HEK293T (cell line): Measurements from ENCODE around the gene FBXL2.
A peak's percentile ranks its signal among the peaks of the same experiment; 100 is the strongest.

Experiments
- CTCF ChIA-PET: fragments of 350-600 bp; formaldehyde crosslinking; extraction: SDS; loops from one replicate; lab custom pipeline; 2021; ENCODE audit warnings: antibody characterized with exemption, inconsistent platforms; lab: Yijun Ruan, JAX
- POLR2A ChIA-PET: fragments of 350-600 bp; formaldehyde crosslinking; extraction: SDS; loops from one replicate; lab custom pipeline; 2020; ENCODE audit warnings: antibody characterized with exemption, inconsistent platforms; lab: Yijun Ruan, JAX
- DNase-seq: peaks from one replicate; pipeline ENCODE4 v3.0.0; 2012; ENCODE audit warnings: mixed read lengths; ENCODE audit errors: extremely low spot score
- ARNT ChIP-seq: fragments of 450-650 bp; IDR thresholded peaks from 2 replicates; pipeline ENCODE4 v1.6.1; 2017; ENCODE audit warnings: mild to moderate bottlenecking
- BHLHE40 ChIP-seq: fragments of 450-650 bp; IDR thresholded peaks from 2 replicates; pipeline ENCODE4 v1.6.1; 2016; ENCODE audit warnings: mild to moderate bottlenecking, moderate library complexity, borderline replicate concordance
- CTBP1 ChIP-seq: fragments of 450-650 bp; IDR thresholded peaks from 2 replicates; pipeline ENCODE4 v1.6.1; 2016; ENCODE audit warnings: borderline replicate concordance
- ELF4 ChIP-seq: fragments of 450-650 bp; IDR thresholded peaks from 2 replicates; pipeline ENCODE4 v1.6.1; 2017; ENCODE audit warnings: antibody characterized with exemption
- FOXA1 ChIP-seq: fragments of 450-650 bp; IDR thresholded peaks from 2 replicates; pipeline ENCODE4 v1.6.1; 2016; ENCODE audit warnings: mild to moderate bottlenecking
- FOXK2 ChIP-seq: fragments of 450-650 bp; IDR thresholded peaks from 2 replicates; pipeline ENCODE4 v1.6.1; 2016; ENCODE audit warnings: mild to moderate bottlenecking
- FOXM1 ChIP-seq: fragments of 450-650 bp; IDR thresholded peaks from 2 replicates; pipeline ENCODE4 v1.6.1; 2017; ENCODE audit warnings: mild to moderate bottlenecking, borderline replicate concordance
- HDGF ChIP-seq: fragments of 450-650 bp; IDR thresholded peaks from 2 replicates; pipeline ENCODE4 v1.6.1; 2017; ENCODE audit warnings: antibody characterized with exemption, borderline replicate concordance
- L3MBTL2 ChIP-seq: fragments of 450-650 bp; conservative IDR thresholded peaks from 2 replicates; pipeline ENCODE4 v1.6.1; 2016; ENCODE audit warnings: mild to moderate bottlenecking
- LEF1 ChIP-seq: fragments of 450-650 bp; IDR thresholded peaks from 2 replicates; pipeline ENCODE4 v1.6.1; 2017; ENCODE audit warnings: mild to moderate bottlenecking, borderline replicate concordance
- NFRKB ChIP-seq: fragments of 450-650 bp; IDR thresholded peaks from 2 replicates; pipeline ENCODE4 v1.6.1; 2016; ENCODE audit warnings: mild to moderate bottlenecking, moderate library complexity
- PKNOX1 ChIP-seq: fragments of 450-650 bp; IDR thresholded peaks from 2 replicates; pipeline ENCODE4 v1.6.1; 2016
- SP1 ChIP-seq: fragments of 450-650 bp; IDR thresholded peaks from 2 replicates; pipeline ENCODE4 v1.6.1; 2017
- SUZ12 ChIP-seq: fragments of 450-650 bp; IDR thresholded peaks from 2 replicates; pipeline ENCODE4 v1.6.1; 2016; ENCODE audit warnings: mild to moderate bottlenecking
- TARDBP ChIP-seq: fragments of 450-650 bp; IDR thresholded peaks from 2 replicates; pipeline ENCODE4 v1.6.1; 2016
- ZNF384 ChIP-seq: fragments of 450-650 bp; IDR thresholded peaks from 2 replicates; pipeline ENCODE4 v1.6.1; 2016

FBXL2 gene

GRCh38 chr3:33377931-33378330, 100.7 kb downstream of the FBXL2 start:
- no peak for DNase-seq
- ChIA-PET POLR2A (no interaction called here), CTCF (no interaction called here)
- TF ChIP-seq TARDBP (no peak), ZNF384 (no peak), HDGF (no peak), L3MBTL2 (no peak), CTBP1 (no peak), LEF1 (no peak), ELF4 (no peak), FOXA1 (no peak), NFRKB (no peak), SUZ12 (no peak), ARNT (no peak), PKNOX1 (no peak), FOXK2 (no peak)

- TF ChIP-seq SP1: no peak
- peak; percentile 18; the same call in 1 of the 2 replicates for TF ChIP-seq PKNOX1
- no peak for TF ChIP-seq FOXK2
- ChIA-PET POLR2A (no interaction called here), CTCF (no interaction called here)
- DNase-seq: no peak
These were observed 103.4 kb downstream of the FBXL2 start for GRCh38 chr3:33380653-33381052.

DNA sequence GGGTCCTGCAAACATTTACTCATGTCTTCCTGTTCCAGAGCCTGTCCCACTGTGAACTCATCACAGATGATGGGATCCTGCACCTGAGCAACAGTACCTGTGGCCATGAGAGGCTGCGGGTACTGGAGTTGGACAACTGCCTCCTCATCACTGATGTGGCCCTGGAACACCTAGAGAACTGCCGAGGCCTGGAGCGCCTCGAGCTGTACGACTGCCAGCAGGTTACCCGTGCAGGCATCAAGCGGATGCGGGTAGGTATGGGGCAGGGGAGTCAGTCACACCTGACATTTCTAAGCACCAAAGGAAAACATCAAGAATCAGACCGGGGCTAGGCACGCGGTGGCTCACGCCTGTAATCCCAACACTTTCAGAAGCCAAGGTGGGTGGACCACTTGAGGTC, 106.7 kb downstream of the FBXL2 start:
- POLR2A ChIA-PET: no interaction called here
- CTCF ChIA-PET: no interaction called here
- no peak for DNase-seq
- TF ChIP-seq L3MBTL2 (no peak), PKNOX1 (no peak), FOXA1 (no peak), LEF1 (no peak), HDGF (no peak), SP1 (no peak), NFRKB (no peak), ARNT (no peak), TARDBP (no peak), ELF4 (no peak), CTBP1 (no peak), SUZ12 (no peak), FOXK2 (no peak), FOXM1 (no peak), ZNF384 (no peak), BHLHE40 (no peak)

- ChIA-PET POLR2A (no interaction called here), CTCF (no interaction called here)
- DNase-seq: no peak
- TF ChIP-seq L3MBTL2 (no peak), ELF4 (no peak), FOXK2 (no peak), NFRKB (no peak), SUZ12 (no peak), FOXA1 (no peak), SP1 (no peak), LEF1 (no peak), TARDBP (no peak), PKNOX1 (no peak), ZNF384 (no peak), HDGF (no peak), FOXM1 (no peak), ARNT (no peak), BHLHE40 (no peak), CTBP1 (no peak)
These were observed 108.2 kb downstream of the FBXL2 start for GRCh38 chr3:33385423-33385822.

DNA sequence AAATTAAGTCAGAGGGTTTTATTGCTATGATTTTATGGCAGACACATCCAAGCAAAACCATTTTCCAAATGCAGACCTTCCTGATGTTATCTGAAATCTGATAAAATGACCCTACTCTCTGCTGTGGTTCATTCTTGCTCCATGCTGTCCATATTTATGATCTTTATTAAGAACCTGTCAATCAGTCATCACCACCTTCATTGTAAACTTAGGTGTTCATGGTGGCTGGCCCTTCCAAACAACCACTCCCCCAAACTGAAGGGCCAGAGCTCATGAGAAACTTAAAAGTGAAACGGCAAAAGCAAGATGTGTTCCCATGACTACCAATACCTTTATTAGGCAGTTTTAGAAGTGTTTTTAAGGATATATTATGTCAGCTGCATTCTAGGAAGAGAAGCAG, 109.4 kb downstream of the FBXL2 start:
- POLR2A ChIA-PET: no interaction called here
- TF ChIP-seq HDGF (no peak), TARDBP (no peak), SUZ12 (no peak), ARNT (no peak)
- no peak for DNase-seq
- CTCF ChIA-PET: interaction anchor here (0.9 kb wide), 1 partner anchor 14 kb away, joined by 4 read pairs; no protein-coding TSS in a partner anchor

- POLR2A ChIA-PET: no interaction called here
- peak; percentile 45; the same call in 1 of the 2 replicates for TF ChIP-seq PKNOX1
- no peak for TF ChIP-seq FOXA1
- DNase-seq: no peak
- CTCF ChIA-PET: interaction anchor here (0.7 kb wide), 1 partner anchor 399 kb away, joined by 6 read pairs; no protein-coding TSS in a partner anchor
These were observed 111.3 kb downstream of the FBXL2 start for GRCh38 chr3:33388374-33389100.
